Epithelial cell of esophagus (primary cell): ENCODE results near the gene TENM4.
"Not testable (repeated sequence)": the region's sequence is repeated elsewhere in the genome, so short reads cannot be mapped to it uniquely, and the experiment has no call there.

ENCODE experiments used
- DNase-seq: peaks from one replicate; pipeline ENCODE4 v3.0.0; 2010; ENCODE audit warnings: low read depth
- H3K4me3 ChIP-seq: 2 replicates; pipeline ENCODE4 v1.5.1; 2011; ENCODE audit warnings: mild to moderate bottlenecking, low read length, control low read depth
- TF ChIP-seq, protein P1 (sequence below): IDR thresholded peaks from 2 replicates; pipeline ENCODE4 v1.5.1; 2011; ENCODE audit warnings: low read depth, mild to moderate bottlenecking, low read length, control low read depth, inconsistent platforms; ENCODE audit not compliant: insufficient read depth; ENCODE audit errors: missing control alignments

TENM4 gene

DNA sequence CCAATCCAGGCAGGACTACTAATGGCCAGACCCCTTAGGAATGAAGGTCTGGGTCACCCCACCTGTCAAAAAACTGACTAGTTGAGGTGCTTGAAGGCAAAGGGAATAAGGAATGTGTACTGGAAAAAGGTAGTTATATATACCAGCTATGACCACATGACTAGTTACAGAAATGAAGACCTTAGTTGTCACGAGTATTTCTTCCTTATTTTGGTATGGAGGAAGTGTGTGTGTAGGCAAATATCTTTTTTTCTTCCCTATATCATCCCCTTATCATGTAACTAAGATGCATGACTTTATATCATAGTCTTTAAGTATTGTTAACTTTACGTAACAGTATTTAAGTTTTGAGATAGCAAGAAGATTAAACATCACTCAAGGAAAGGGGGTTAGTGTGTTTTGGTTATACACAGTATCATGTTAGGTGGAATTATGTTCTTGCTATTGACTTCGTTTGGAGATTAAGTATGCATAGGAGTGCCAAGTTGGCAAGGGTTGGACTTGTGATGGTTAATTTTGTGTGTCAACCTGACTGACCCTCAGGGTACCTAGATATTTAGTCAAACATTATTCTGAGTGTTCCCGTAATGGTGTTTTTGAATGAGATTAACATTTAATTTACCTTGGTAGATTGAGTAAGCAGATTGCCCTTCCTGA is 828.0 kb downstream of the TENM4 start:
- H3K4me3 ChIP-seq: no peak overlapping the region
- DNase-seq: no peak
- TF ChIP-seq, protein P1, sequence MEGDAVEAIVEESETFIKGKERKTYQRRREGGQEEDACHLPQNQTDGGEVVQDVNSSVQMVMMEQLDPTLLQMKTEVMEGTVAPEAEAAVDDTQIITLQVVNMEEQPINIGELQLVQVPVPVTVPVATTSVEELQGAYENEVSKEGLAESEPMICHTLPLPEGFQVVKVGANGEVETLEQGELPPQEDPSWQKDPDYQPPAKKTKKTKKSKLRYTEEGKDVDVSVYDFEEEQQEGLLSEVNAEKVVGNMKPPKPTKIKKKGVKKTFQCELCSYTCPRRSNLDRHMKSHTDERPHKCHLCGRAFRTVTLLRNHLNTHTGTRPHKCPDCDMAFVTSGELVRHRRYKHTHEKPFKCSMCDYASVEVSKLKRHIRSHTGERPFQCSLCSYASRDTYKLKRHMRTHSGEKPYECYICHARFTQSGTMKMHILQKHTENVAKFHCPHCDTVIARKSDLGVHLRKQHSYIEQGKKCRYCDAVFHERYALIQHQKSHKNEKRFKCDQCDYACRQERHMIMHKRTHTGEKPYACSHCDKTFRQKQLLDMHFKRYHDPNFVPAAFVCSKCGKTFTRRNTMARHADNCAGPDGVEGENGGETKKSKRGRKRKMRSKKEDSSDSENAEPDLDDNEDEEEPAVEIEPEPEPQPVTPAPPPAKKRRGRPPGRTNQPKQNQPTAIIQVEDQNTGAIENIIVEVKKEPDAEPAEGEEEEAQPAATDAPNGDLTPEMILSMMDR: no peak

GRCh38 chr11:78609321-78609720 is 831.5 kb downstream of the TENM4 start:
- peak; percentile 17 for DNase-seq
- not testable (repeated sequence) for H3K4me3 ChIP-seq

DNA sequence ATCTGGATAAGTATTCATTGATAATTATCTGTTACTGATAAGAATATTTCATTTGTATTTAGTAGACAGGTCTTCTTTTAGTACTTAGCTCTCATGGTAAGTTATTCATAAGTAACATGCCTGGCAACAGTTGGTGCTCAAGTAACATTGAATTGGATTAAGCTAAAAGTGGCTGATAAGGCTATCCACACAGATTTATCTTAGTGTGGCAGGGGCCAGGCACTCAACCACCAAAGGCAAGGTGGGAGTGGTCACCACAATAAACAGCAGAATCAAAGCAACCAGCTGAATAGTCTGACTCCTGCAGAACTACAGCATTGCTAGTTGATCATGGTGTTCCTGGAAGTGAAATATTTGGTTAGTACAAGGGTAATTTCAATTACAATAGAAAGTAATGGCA is 833.1 kb downstream of the TENM4 start:
- DNase-seq: no peak

GRCh38 chr11:78606667-78607066 is 834.2 kb downstream of the TENM4 start:
- H3K4me3 ChIP-seq: no peak overlapping the region
- TF ChIP-seq, protein P1: no peak
- DNase-seq: peak; percentile 63

More for the DNA sequence above, 833.1 kb downstream of the TENM4 start:
- H3K4me3 ChIP-seq: no peak overlapping the region
- TF ChIP-seq, protein P1: no peak

- DNase-seq: no peak
- TF ChIP-seq, protein P1: no peak
These were observed 835.5 kb downstream of the TENM4 start for GRCh38 chr11:78605296-78605695.

DNA sequence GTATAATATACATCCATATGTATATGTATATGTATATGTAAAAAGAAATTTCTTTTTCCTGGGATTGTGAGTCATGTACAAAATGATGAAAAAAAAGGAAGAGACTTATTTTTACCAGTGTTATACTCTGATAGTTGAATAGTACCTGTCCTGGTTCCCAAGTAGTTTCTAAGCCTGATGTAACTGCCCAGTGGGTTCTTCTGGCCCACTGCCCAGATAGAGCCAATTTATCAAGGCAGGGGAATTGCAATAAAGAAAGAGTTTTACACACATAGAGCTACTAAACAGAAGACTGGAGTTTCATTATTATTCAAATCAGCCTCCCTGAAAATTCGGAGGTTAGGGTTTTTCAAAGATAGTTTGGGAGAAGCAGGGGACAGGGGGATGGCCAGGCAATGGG is 837.0 kb downstream of the TENM4 start:
- DNase-seq: no peak
- TF ChIP-seq, protein P1: no peak
- H3K4me3 ChIP-seq: no peak overlapping the region

More at GRCh38 chr11:78605296-78605695, 835.5 kb downstream of the TENM4 start:
- no peak overlapping the region for H3K4me3 ChIP-seq
